Liver (tissue), 9 donors: Measurements from ENCODE around the gene SPATA13. TPM values are rescaled to one million over a fixed set of nuclear protein-coding genes. Genes with fewer than 3 reads are reported as not detected.

Source experiments
- DNase-seq: peaks from one replicate; pipeline ENCODE4 v3.0.0-alpha.2; 2017; ENCODE audit warnings: low spot score
- H3K27ac ChIP-seq, 2 donors: one replicate each; pipeline ENCODE4 v1.7.0; 2013; ENCODE audit warnings: inconsistent platforms in 2 of 2, low read length in 2 of 2, control low read depth in 1 of 2, low read depth in 1 of 2, mild to moderate bottlenecking in 1 of 2
- H3K27me3 ChIP-seq, 4 donors: one replicate each; pipeline versions ENCODE4 v1.6.1 to v1.7.0; 2013; ENCODE audit warnings: low read length in 3 of 4, inconsistent platforms in 1 of 4, mild to moderate bottlenecking in 1 of 4, moderate library complexity in 1 of 4; ENCODE audit not compliant: control insufficient read depth in 4 of 4, insufficient read depth in 4 of 4
- H3K36me3 ChIP-seq, 4 donors: one replicate each; pipeline versions ENCODE4 v1.6.1 to v1.7.0; 2013; ENCODE audit warnings: low read length in 3 of 4, mild to moderate bottlenecking in 3 of 4, low read depth in 1 of 4, moderate library complexity in 1 of 4; ENCODE audit not compliant: control insufficient read depth in 4 of 4, insufficient read depth in 3 of 4
- H3K4me1 ChIP-seq, 4 donors: one replicate each; pipeline versions ENCODE4 v1.6.1 to v1.7.0; 2013; ENCODE audit warnings: low read length in 3 of 4, mild to moderate bottlenecking in 3 of 4, moderate library complexity in 1 of 4; ENCODE audit not compliant: control insufficient read depth in 4 of 4, insufficient read depth in 4 of 4
- H3K4me3 ChIP-seq, 3 donors: one replicate each; pipeline versions ENCODE4 v1.6.1 to v1.7.0; 2013; ENCODE audit warnings: low read length in 3 of 3, control low read depth in 1 of 3, low read depth in 1 of 3, mild to moderate bottlenecking in 1 of 3
- H3K9ac ChIP-seq, 2 donors: one replicate each; pipeline ENCODE4 v1.7.0; 2013; ENCODE audit warnings: low read length in 2 of 2, mild to moderate bottlenecking in 2 of 2, moderate library complexity in 2 of 2, control low read depth in 1 of 2, low read depth in 1 of 2
- H3K9me3 ChIP-seq, 4 donors: one replicate each; pipeline versions ENCODE4 v1.6.1 to v1.7.0; 2013; ENCODE audit warnings: low read length in 3 of 4; ENCODE audit not compliant: control insufficient read depth in 4 of 4
- EGR1 ChIP-seq, 2 donors: IDR thresholded peaks; 2 replicates each; pipeline ENCODE4 v1.6.1; 2016 to 2018; ENCODE audit warnings: antibody characterized with exemption in 2 of 2, low read depth in 2 of 2
- FOXA1 ChIP-seq: IDR thresholded peaks from 2 replicates; pipeline ENCODE4 v1.6.1; 2016; ENCODE audit warnings: antibody characterized with exemption
- FOXA2 ChIP-seq: IDR thresholded peaks from 2 replicates; pipeline ENCODE4 v1.6.1; 2016; ENCODE audit warnings: antibody characterized with exemption
- GABPA ChIP-seq, 2 donors: IDR thresholded peaks in 1 of 2; conservative IDR thresholded peaks in 1 of 2; 2 replicates each; pipeline ENCODE4 v1.6.1; 2016; ENCODE audit warnings: antibody characterized with exemption in 2 of 2, mild to moderate bottlenecking in 1 of 2, moderate library complexity in 1 of 2
- HNF4A ChIP-seq, 2 donors: conservative IDR thresholded peaks; 2 replicates each; pipeline ENCODE4 v1.6.1; 2016; ENCODE audit warnings: antibody characterized with exemption in 2 of 2, mild to moderate bottlenecking in 2 of 2
- HNF4G ChIP-seq: IDR thresholded peaks from 2 replicates; pipeline ENCODE4 v1.6.1; 2016; ENCODE audit warnings: antibody characterized with exemption
- JUND ChIP-seq, 2 donors: IDR thresholded peaks; 2 replicates each; pipeline ENCODE4 v1.6.1; 2016; ENCODE audit warnings: antibody characterized with exemption in 2 of 2
- NR2F2 ChIP-seq: IDR thresholded peaks from 2 replicates; pipeline ENCODE4 v1.6.1; 2016; ENCODE audit warnings: antibody characterized with exemption
- RAD21 ChIP-seq, 2 donors: IDR thresholded peaks; 2 replicates each; pipeline ENCODE4 v1.6.1; 2016; ENCODE audit warnings: antibody characterized with exemption in 2 of 2, mild to moderate bottlenecking in 2 of 2
- RXRA ChIP-seq, 2 donors: IDR thresholded peaks; 2 replicates each; pipeline ENCODE4 v1.6.1; 2017 to 2018; ENCODE audit warnings: antibody characterized with exemption in 2 of 2, mild to moderate bottlenecking in 1 of 2
- SP1 ChIP-seq: IDR thresholded peaks from 2 replicates; pipeline ENCODE4 v1.6.1; 2018; ENCODE audit warnings: antibody characterized with exemption, mild to moderate bottlenecking
- TAF1 ChIP-seq: conservative IDR thresholded peaks from 2 replicates; pipeline ENCODE4 v1.6.1; 2016; ENCODE audit warnings: antibody characterized with exemption, mild to moderate bottlenecking
- YY1 ChIP-seq: IDR thresholded peaks from 2 replicates; pipeline ENCODE4 v1.6.1; 2016; ENCODE audit warnings: antibody characterized with exemption, mild to moderate bottlenecking
- WGBS: extraction: QIAGEN DNeasy Blood & Tissue Kit; methylation state at CpG from one replicate; pipeline ENCODE4 v1.1.7; 2013; 5-methylcytosine and 5-hydroxymethylcytosine counted together
- polyA plus RNA-seq, 2 donors: library from polyadenylated mRNA; stranded (reverse) in 1 of 2; unstranded in 1 of 2; fragments of 200-250 nt in 1 of 2; fragments of >200 nt in 1 of 2; fragmentation: Nextera tagmentation in 1 of 2; extraction: Ambion mirVana in 1 of 2; gene quantifications; one replicate each; pipeline versions ENCODE4 v1.2.1 to v1.2.3, GENCODE V29; 2013 to 2015
- total RNA-seq, 2 donors: library from RNA; depleted of rRNA; stranded (reverse); fragments of >200 nt; gene quantifications; one replicate each; pipeline ENCODE4 v1.2.3, GENCODE V29; 2014
- TF ChIP-seq, protein P1 (sequence below): fragments of 150-350 bp; IDR thresholded peaks from 2 replicates; pipeline ENCODE4 v1.5.1; 2017; ENCODE audit warnings: improper control_type of control experiment, low read depth, low read length; ENCODE audit not compliant: missing input control
- TF ChIP-seq, protein P2 (sequence below): IDR thresholded peaks from 2 replicates; pipeline ENCODE4 v1.6.1; 2016; ENCODE audit warnings: antibody characterized with exemption, mild to moderate bottlenecking
- TF ChIP-seq, protein P3 (sequence below): IDR thresholded peaks from 2 replicates; pipeline ENCODE4 v1.6.1; 2016; ENCODE audit warnings: antibody characterized with exemption
- TF ChIP-seq, protein P4 (sequence below): IDR thresholded peaks from 2 replicates; pipeline ENCODE4 v1.6.1; 2016; ENCODE audit warnings: antibody characterized with exemption
- TF ChIP-seq, protein P5 (sequence below): IDR thresholded peaks from 2 replicates; pipeline ENCODE4 v1.6.1; 2016; ENCODE audit warnings: antibody characterized with exemption
- donor health status: healthy.
- donor health status: healthy.
- donor health status: healthy.
- donor health status: healthy.
- donor health status: healthy.

The SPATA13 gene
- total and polyA plus RNA-seq, 4 donors: 10.0 to 57.6 (median 20.4) TPM

DNA sequence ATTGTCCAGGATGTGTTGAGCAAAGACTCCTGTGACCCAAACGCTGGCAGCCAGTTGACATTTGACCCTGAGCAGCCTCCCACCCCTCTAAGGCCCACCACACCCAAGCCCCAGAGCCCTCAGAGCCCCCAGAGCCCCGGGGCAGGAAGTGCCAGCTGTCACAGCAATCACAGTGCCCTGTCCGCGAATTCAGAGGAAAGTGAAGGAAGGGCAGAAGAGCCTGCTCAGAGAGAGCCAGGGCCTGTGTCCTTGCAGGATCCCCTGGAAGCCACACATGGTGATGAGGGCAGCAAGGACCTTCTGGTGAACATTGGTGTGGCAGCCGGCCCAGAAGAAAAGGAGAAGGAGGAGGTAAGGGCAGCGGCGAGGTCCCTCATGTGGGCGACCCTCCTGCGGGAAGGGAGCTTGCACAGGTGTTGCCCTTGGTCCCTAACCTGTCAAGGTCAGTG, 63.7 kb downstream of the SPATA13 start:
- Histone ChIP-seq H3K36me3 (peaks cover 3 to 18% (median 8%) of the 10 kb centered on the region in 4 donors), H3K9me3 (no peaks in the 10 kb centered on the region), H3K4me3 (no peak overlapping the region), H3K27me3 (no peaks in the 10 kb centered on the region), H3K4me1 (peaks cover 3 to 37% (median 27%) of the 10 kb centered on the region in 4 donors), H3K9ac (no peak overlapping the region), H3K27ac (no peak overlapping the region)
- no peak for TF ChIP-seq JUND (IDR thresholded peaks at IDR 0.05)
- TF ChIP-seq, protein P1, sequence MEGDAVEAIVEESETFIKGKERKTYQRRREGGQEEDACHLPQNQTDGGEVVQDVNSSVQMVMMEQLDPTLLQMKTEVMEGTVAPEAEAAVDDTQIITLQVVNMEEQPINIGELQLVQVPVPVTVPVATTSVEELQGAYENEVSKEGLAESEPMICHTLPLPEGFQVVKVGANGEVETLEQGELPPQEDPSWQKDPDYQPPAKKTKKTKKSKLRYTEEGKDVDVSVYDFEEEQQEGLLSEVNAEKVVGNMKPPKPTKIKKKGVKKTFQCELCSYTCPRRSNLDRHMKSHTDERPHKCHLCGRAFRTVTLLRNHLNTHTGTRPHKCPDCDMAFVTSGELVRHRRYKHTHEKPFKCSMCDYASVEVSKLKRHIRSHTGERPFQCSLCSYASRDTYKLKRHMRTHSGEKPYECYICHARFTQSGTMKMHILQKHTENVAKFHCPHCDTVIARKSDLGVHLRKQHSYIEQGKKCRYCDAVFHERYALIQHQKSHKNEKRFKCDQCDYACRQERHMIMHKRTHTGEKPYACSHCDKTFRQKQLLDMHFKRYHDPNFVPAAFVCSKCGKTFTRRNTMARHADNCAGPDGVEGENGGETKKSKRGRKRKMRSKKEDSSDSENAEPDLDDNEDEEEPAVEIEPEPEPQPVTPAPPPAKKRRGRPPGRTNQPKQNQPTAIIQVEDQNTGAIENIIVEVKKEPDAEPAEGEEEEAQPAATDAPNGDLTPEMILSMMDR: no peak
- TF ChIP-seq, protein P2, sequence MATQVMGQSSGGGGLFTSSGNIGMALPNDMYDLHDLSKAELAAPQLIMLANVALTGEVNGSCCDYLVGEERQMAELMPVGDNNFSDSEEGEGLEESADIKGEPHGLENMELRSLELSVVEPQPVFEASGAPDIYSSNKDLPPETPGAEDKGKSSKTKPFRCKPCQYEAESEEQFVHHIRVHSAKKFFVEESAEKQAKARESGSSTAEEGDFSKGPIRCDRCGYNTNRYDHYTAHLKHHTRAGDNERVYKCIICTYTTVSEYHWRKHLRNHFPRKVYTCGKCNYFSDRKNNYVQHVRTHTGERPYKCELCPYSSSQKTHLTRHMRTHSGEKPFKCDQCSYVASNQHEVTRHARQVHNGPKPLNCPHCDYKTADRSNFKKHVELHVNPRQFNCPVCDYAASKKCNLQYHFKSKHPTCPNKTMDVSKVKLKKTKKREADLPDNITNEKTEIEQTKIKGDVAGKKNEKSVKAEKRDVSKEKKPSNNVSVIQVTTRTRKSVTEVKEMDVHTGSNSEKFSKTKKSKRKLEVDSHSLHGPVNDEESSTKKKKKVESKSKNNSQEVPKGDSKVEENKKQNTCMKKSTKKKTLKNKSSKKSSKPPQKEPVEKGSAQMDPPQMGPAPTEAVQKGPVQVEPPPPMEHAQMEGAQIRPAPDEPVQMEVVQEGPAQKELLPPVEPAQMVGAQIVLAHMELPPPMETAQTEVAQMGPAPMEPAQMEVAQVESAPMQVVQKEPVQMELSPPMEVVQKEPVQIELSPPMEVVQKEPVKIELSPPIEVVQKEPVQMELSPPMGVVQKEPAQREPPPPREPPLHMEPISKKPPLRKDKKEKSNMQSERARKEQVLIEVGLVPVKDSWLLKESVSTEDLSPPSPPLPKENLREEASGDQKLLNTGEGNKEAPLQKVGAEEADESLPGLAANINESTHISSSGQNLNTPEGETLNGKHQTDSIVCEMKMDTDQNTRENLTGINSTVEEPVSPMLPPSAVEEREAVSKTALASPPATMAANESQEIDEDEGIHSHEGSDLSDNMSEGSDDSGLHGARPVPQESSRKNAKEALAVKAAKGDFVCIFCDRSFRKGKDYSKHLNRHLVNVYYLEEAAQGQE: no peak
- TF ChIP-seq HNF4G: no peak
- no peak for TF ChIP-seq RXRA (IDR thresholded peaks at IDR 0.05)
- no peak for TF ChIP-seq SP1
- TF ChIP-seq, protein P3, sequence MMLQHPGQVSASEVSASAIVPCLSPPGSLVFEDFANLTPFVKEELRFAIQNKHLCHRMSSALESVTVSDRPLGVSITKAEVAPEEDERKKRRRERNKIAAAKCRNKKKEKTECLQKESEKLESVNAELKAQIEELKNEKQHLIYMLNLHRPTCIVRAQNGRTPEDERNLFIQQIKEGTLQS: no peak
- no peak for TF ChIP-seq TAF1
- no peak for TF ChIP-seq FOXA1
- TF ChIP-seq, protein P4, sequence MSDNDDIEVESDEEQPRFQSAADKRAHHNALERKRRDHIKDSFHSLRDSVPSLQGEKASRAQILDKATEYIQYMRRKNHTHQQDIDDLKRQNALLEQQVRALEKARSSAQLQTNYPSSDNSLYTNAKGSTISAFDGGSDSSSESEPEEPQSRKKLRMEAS: no peak
- TF ChIP-seq RAD21 (IDR thresholded peaks at IDR 0.05): no peak
- TF ChIP-seq, protein P5, sequence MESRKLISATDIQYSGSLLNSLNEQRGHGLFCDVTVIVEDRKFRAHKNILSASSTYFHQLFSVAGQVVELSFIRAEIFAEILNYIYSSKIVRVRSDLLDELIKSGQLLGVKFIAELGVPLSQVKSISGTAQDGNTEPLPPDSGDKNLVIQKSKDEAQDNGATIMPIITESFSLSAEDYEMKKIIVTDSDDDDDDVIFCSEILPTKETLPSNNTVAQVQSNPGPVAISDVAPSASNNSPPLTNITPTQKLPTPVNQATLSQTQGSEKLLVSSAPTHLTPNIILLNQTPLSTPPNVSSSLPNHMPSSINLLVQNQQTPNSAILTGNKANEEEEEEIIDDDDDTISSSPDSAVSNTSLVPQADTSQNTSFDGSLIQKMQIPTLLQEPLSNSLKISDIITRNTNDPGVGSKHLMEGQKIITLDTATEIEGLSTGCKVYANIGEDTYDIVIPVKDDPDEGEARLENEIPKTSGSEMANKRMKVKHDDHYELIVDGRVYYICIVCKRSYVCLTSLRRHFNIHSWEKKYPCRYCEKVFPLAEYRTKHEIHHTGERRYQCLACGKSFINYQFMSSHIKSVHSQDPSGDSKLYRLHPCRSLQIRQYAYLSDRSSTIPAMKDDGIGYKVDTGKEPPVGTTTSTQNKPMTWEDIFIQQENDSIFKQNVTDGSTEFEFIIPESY: no peak
- TF ChIP-seq YY1: no peak
- TF ChIP-seq NR2F2: no peak
- TF ChIP-seq GABPA (IDR thresholded peaks at IDR 0.05 in 1 of 2, conservative IDR thresholded peaks at IDR 0.05 in 1 of 2): no peak
- no peak for DNase-seq
- 70% methylated on average over 9 of the region's 9 CpGs for WGBS

DNA sequence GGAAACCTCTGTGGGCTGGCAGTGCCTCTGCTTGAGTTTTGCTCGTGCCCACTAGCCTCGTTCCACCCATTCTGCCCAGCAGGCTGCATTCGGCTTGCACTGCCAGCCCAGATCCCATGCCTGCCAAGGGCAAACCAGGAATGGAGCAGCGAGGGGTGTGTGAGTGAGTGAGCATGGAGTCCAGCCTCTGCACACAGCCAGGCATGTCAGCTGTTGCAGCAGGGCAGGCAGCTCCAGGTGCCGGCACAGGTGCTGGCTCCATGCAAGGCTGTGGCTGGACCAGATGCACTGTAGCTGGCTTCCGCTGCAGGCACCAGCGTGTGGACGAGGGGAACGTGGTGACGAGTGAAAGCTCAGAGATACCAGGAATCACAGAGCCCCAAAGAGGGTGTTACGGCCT, 64.5 kb downstream of the SPATA13 start:
- H3K27ac ChIP-seq: no peak overlapping the region
- WGBS: 91% methylated on average over 11 of the region's 11 CpGs
- peaks cover 3 to 30% (median 21%) of the 10 kb centered on the region in 4 donors for H3K4me1 ChIP-seq
- no peaks in the 10 kb centered on the region for H3K27me3 ChIP-seq
- H3K36me3 ChIP-seq: peaks cover 3 to 18% (median 8%) of the 10 kb centered on the region in 4 donors
- H3K9me3 ChIP-seq: no peaks in the 10 kb centered on the region
- no peak for DNase-seq
- H3K4me3 ChIP-seq: no peak overlapping the region
- no peak overlapping the region for H3K9ac ChIP-seq
- no peak for TF ChIP-seq FOXA1
- no peak for TF ChIP-seq HNF4A (conservative IDR thresholded peaks at IDR 0.05)
- TF ChIP-seq YY1: no peak
- TF ChIP-seq JUND (IDR thresholded peaks at IDR 0.05): no peak
- TF ChIP-seq, protein P4: no peak
- no peak for TF ChIP-seq EGR1 (IDR thresholded peaks at IDR 0.05; ENCODE audit: low read depth in 2 of 2)
- TF ChIP-seq, protein P2: no peak
- no peak for TF ChIP-seq RAD21 (IDR thresholded peaks at IDR 0.05)
- TF ChIP-seq RXRA (IDR thresholded peaks at IDR 0.05): no peak
- no peak for TF ChIP-seq FOXA2
- TF ChIP-seq NR2F2: no peak
- TF ChIP-seq, protein P1: no peak
